ENCODE results near the gene STRBP. TPM values are rescaled to one million over a fixed set of nuclear protein-coding genes. Genes with fewer than 3 reads are reported as not detected.
A peak's percentile ranks its signal among the peaks of the same experiment; 100 is the strongest.

Gene STRBP
- total RNA-seq, 1 donor from 2014 or later: 99.4 TPM

- H3K4me3 Mint-ChIP-seq: no peak overlapping the region
- peaks cover 35% of the 10 kb centered on the region for H3K4me1 ChIP-seq
- H3K27ac ChIP-seq: no peak overlapping the region
- H4K20me1 ChIP-seq (ENCODE audit: low read depth): peaks cover 10% of the 10 kb centered on the region
- no peak overlapping the region for H2AFZ ChIP-seq (replicated peaks)
- no peak for DNase-seq (ENCODE audit: low spot score)
- H3K4me3 ChIP-seq: no peak overlapping the region
- peaks cover 5% of the 10 kb centered on the region for H3K36me3 Mint-ChIP-seq
- no peak for TF ChIP-seq CTCF (IDR thresholded peaks at IDR 0.05)
- no peak for TF ChIP-seq EZH2phosphoT487 (IDR thresholded peaks at IDR 0.05)
- TF ChIP-seq EZH2 (IDR thresholded peaks at IDR 0.05): no peak
- peaks cover 6% of the 10 kb centered on the region for H3K36me3 ChIP-seq
- H3K4me2 ChIP-seq: no peak overlapping the region
- H3K9me3 Mint-ChIP-seq: no peaks in the 10 kb centered on the region
- peaks cover 12% of the 10 kb centered on the region for H3F3A ChIP-seq (ENCODE audit: low read depth)
- no peaks in the 10 kb centered on the region for H3K27me3 ChIP-seq
- peaks cover 3% of the 10 kb centered on the region for H3K27me3 Mint-ChIP-seq (ENCODE audit: insufficient read depth, low read depth)
- no peaks in the 10 kb centered on the region for H3K79me2 ChIP-seq (ENCODE audit: low read depth)
- no peaks in the 10 kb centered on the region for H3K4me1 Mint-ChIP-seq
- no peaks in the 10 kb centered on the region for H3K9me3 ChIP-seq (ENCODE audit: low read depth)
- no peak overlapping the region for H3K9ac ChIP-seq
- no peak overlapping the region for H3K27ac Mint-ChIP-seq
Observed at GRCh38 chr9:123121457-123121856, 146.9 kb downstream of the STRBP start.

- Mint-ChIP-seq H3K9me3 (no peaks in the 10 kb centered on the region), H3K36me3 (peaks cover 6% of the 10 kb centered on the region), H3K27ac (no peak overlapping the region), H3K4me3 (no peak overlapping the region), H3K27me3 (ENCODE audit: insufficient read depth, low read depth) (peaks cover 3% of the 10 kb centered on the region), H3K4me1 (no peaks in the 10 kb centered on the region)
- Histone ChIP-seq H3K79me2 (ENCODE audit: low read depth) (no peaks in the 10 kb centered on the region), H3K36me3 (peaks cover 6% of the 10 kb centered on the region), H2AFZ (replicated peaks) (no peak overlapping the region), H3K4me1 (peaks cover 35% of the 10 kb centered on the region), H3K4me2 (peak overlapping the region; percentile 61), H3K4me3 (no peak overlapping the region), H3K27me3 (no peaks in the 10 kb centered on the region), H3K27ac (no peak overlapping the region), H3F3A (ENCODE audit: low read depth) (peaks cover 12% of the 10 kb centered on the region), H3K9ac (no peak overlapping the region), H3K9me3 (ENCODE audit: low read depth) (no peaks in the 10 kb centered on the region), H4K20me1 (ENCODE audit: low read depth) (peaks cover 10% of the 10 kb centered on the region)
- DNase-seq (ENCODE audit: low spot score): no peak
- TF ChIP-seq CTCF (IDR thresholded peaks at IDR 0.05): no peak
- TF ChIP-seq EZH2phosphoT487 (IDR thresholded peaks at IDR 0.05): no peak
- no peak for TF ChIP-seq EZH2 (IDR thresholded peaks at IDR 0.05)
Observed at GRCh38 chr9:123120953-123121352, 147.4 kb downstream of the STRBP start.

- H3K27me3 Mint-ChIP-seq (ENCODE audit: insufficient read depth, low read depth): peaks cover 5% of the 10 kb centered on the region
- no peak overlapping the region for H3K4me3 Mint-ChIP-seq
- Histone ChIP-seq H3K79me2 (ENCODE audit: low read depth) (no peaks in the 10 kb centered on the region), H3K9ac (no peak overlapping the region), H3K27me3 (no peaks in the 10 kb centered on the region), H3K4me1 (peaks cover 33% of the 10 kb centered on the region), H3K9me3 (ENCODE audit: low read depth) (no peaks in the 10 kb centered on the region), H3F3A (ENCODE audit: low read depth) (peaks cover 12% of the 10 kb centered on the region), H3K4me3 (no peak overlapping the region), H4K20me1 (ENCODE audit: low read depth) (peaks cover 10% of the 10 kb centered on the region), H3K4me2 (peak overlapping the region; percentile 61), H3K36me3 (peaks cover 2% of the 10 kb centered on the region), H2AFZ (replicated peaks) (no peak overlapping the region), H3K27ac (peak overlapping the region; percentile 39)
- peaks cover 14% of the 10 kb centered on the region for H3K36me3 Mint-ChIP-seq
- no peak for TF ChIP-seq CTCF (IDR thresholded peaks at IDR 0.05)
- TF ChIP-seq EZH2 (IDR thresholded peaks at IDR 0.05): no peak
- no peak for TF ChIP-seq EZH2phosphoT487 (IDR thresholded peaks at IDR 0.05)
- DNase-seq (ENCODE audit: low spot score): peak; percentile 60
- no peaks in the 10 kb centered on the region for H3K9me3 Mint-ChIP-seq
- peak overlapping the region; percentile 62 for H3K27ac Mint-ChIP-seq
- no peaks in the 10 kb centered on the region for H3K4me1 Mint-ChIP-seq
Observed at GRCh38 chr9:123120131-123120530, 148.3 kb downstream of the STRBP start.
